GM23248 (cell line): Measurements from ENCODE around the gene IGF2BP2. TPM values are rescaled to one million over a fixed set of nuclear protein-coding genes. Genes with fewer than 3 reads are reported as not detected.

ENCODE experiments used
- DNase-seq: peaks from one replicate; pipeline ENCODE4 v3.0.0-alpha.2; 2015
- H2AFZ ChIP-seq: fragments of 200-600 bp; sonication (generic); 2 replicates; pipeline ENCODE4 v1.6.1; 2016; ENCODE audit warnings: antibody characterized with exemption
- H3F3A ChIP-seq: fragments of 200-600 bp; sonication (generic); 2 replicates; pipeline ENCODE4 v1.6.1; 2016; ENCODE audit warnings: mild to moderate bottlenecking, antibody characterized with exemption, mixed run types; ENCODE audit not compliant: insufficient read depth
- H3K27ac ChIP-seq: fragments of 200-600 bp; sonication (generic); 2 replicates; pipeline ENCODE4 v1.5.1; 2016; ENCODE audit warnings: mild to moderate bottlenecking
- H3K27me3 ChIP-seq: fragments of 200-600 bp; sonication (generic); replicated peaks from 2 replicates; pipeline ENCODE4 v1.6.1; 2016; ENCODE audit warnings: mild to moderate bottlenecking; ENCODE audit not compliant: insufficient read depth
- H3K36me3 ChIP-seq: fragments of 200-600 bp; sonication (generic); 2 replicates; pipeline ENCODE4 v1.6.1; 2016; ENCODE audit warnings: low read depth, mild to moderate bottlenecking
- H3K4me1 ChIP-seq: fragments of 200-600 bp; sonication (generic); 2 replicates; pipeline ENCODE4 v1.6.1; 2016; ENCODE audit warnings: mild to moderate bottlenecking; ENCODE audit not compliant: insufficient read depth
- H3K4me2 ChIP-seq: fragments of 200-600 bp; sonication (generic); one replicate; pipeline ENCODE4 v1.6.1; 2016; ENCODE audit warnings: mild to moderate bottlenecking; ENCODE audit not compliant: unreplicated experiment
- H3K4me3 ChIP-seq: fragments of 200-600 bp; sonication (generic); 2 replicates; pipeline ENCODE4 v1.5.1; 2016; ENCODE audit warnings: mild to moderate bottlenecking
- H3K79me2 ChIP-seq: fragments of 200-600 bp; sonication (generic); 2 replicates; pipeline ENCODE4 v1.6.1; 2016; ENCODE audit warnings: mild to moderate bottlenecking; ENCODE audit not compliant: insufficient read depth
- H3K9ac ChIP-seq: fragments of 200-600 bp; sonication (generic); 2 replicates; pipeline ENCODE4 v1.6.1; 2016; ENCODE audit warnings: mild to moderate bottlenecking
- H3K9me2 ChIP-seq: fragments of 200-600 bp; sonication (generic); 2 replicates; pipeline ENCODE4 v1.6.1; 2016; ENCODE audit warnings: mixed run types, mild to moderate bottlenecking, moderate library complexity; ENCODE audit not compliant: insufficient read depth
- H3K9me3 ChIP-seq: fragments of 200-600 bp; sonication (generic); one replicate; pipeline ENCODE4 v1.6.1; 2017; ENCODE audit warnings: low read depth
- H4K20me1 ChIP-seq: fragments of 200-600 bp; sonication (generic); 2 replicates; pipeline ENCODE4 v1.6.0; 2016; ENCODE audit not compliant: insufficient read depth
- EZH2 ChIP-seq: fragments of 200-600 bp; sonication (generic); IDR thresholded peaks from 2 replicates; pipeline ENCODE4 v1.6.1; 2018; ENCODE audit warnings: antibody characterized with exemption, mild to moderate bottlenecking; ENCODE audit not compliant: insufficient read depth, poor library complexity, severe bottlenecking
- EZH2phosphoT487 ChIP-seq: fragments of 200-600 bp; sonication (generic); IDR thresholded peaks from 2 replicates; pipeline ENCODE4 v1.6.1; 2018; ENCODE audit warnings: antibody characterized with exemption, moderate library complexity, mild to moderate bottlenecking, low read depth; ENCODE audit not compliant: insufficient read depth
- WGBS, 2 experiments: methylation state at CpG; one replicate each; pipeline ENCODE4 v1.1.6; 2015 to 2017; ENCODE audit warnings: low lambda C conversion rate in 2 of 2, low coverage in 1 of 2; ENCODE audit errors: missing lambda C conversion rate in 2 of 2; 5-methylcytosine and 5-hydroxymethylcytosine counted together
- in situ Hi-C: fragments of 300-500 bp; cut with MboI; formaldehyde crosslinking; loops from 2 replicates; pipeline ENCODE4 v1.15.0; 2020
- polyA plus RNA-seq: library from polyadenylated mRNA; unstranded; fragments of >200 nt; fragmentation: Nextera tagmentation; extraction: Ambion mirVana; gene quantifications from 2 replicates; pipeline ENCODE4 v1.2.1, GENCODE V29; 2016
- total RNA-seq: library from RNA; depleted of rRNA; stranded (reverse); fragments of >200 nt; shearing (Covaris generic); gene quantifications from 2 replicates; pipeline ENCODE4 v1.2.3, GENCODE V29; 2014

The IGF2BP2 gene
- total and polyA plus RNA-seq, 2 experiments from 2014 or later: 60.6 to 62.5 TPM

DNA sequence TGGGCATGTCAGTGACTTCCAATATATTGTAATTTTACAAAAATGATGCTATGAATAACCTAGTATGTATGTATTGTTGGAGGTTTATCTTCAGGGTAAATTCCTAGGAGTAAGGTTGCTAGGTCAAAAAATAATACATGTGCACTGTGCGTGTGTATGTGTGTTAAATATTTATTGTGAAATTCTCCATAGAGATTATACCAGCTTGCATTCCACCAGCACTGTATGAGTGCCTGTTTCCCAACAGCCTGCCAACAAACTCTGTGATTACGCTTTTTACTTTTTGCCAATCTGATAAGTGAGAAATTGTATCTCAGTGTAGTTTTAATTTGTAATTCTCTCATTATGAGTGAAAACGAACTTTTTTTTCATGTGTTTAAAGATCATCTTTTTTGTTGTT is 12.6 kb upstream of the IGF2BP2 start:
- Histone ChIP-seq H3K36me3 (no peaks in the 10 kb centered on the region), H3K4me1 (no peaks in the 10 kb centered on the region), H3K4me2 (no peak overlapping the region), H3K9me3 (no peaks in the 10 kb centered on the region), H2AFZ (no peak overlapping the region), H3K9ac (no peak overlapping the region), H3K9me2 (no peaks in the 10 kb centered on the region), H3K27me3 (no peaks in the 10 kb centered on the region), H3K4me3 (no peak overlapping the region), H3K79me2 (no peaks in the 10 kb centered on the region), H3F3A (no peaks in the 10 kb centered on the region), H4K20me1 (no peaks in the 10 kb centered on the region), H3K27ac (no peak overlapping the region)
- DNase-seq: peak; percentile 13
- WGBS, 2 experiments: 80 to 83% methylated on average over 3 of the region's 3 CpGs
- in situ Hi-C loops: no loop called here
- no peak for TF ChIP-seq EZH2
- no peak for TF ChIP-seq EZH2phosphoT487

DNA sequence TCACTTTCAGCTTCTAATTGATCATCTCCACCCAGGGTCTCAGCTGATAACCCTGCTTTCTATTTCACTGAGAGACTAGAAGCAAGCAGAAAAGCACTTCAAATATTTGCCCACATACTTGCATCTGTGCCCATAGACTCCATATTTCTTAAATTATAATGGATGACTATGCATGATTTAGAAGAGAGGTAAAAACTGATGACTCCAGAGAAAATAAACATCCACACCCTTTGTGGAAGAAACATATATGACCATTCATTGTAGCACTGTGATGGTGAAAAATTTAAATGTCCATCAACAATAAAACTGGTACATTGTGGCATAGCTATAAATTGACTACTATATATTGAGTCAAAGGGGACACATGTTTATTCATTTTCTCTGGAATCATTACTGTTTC is 7.1 kb upstream of the IGF2BP2 start:
- Histone ChIP-seq H3K9me2 (no peaks in the 10 kb centered on the region), H3K27ac (no peak overlapping the region), H3K4me2 (no peak overlapping the region), H3K4me1 (no peaks in the 10 kb centered on the region), H3K4me3 (no peak overlapping the region), H3K36me3 (0 out of 2 replicates have a peak, but pooled peaks cover 4% of the 10 kb centered on the region), H3K27me3 (no peaks in the 10 kb centered on the region), H2AFZ (no peak overlapping the region), H3K9ac (no peak overlapping the region), H4K20me1 (no peaks in the 10 kb centered on the region), H3K79me2 (peaks cover 7% of the 10 kb centered on the region), H3K9me3 (no peaks in the 10 kb centered on the region), H3F3A (no peaks in the 10 kb centered on the region)
- DNase-seq: no peak
- in situ Hi-C loops: no loop called here
- TF ChIP-seq EZH2phosphoT487 (no peak), EZH2 (no peak)

DNA sequence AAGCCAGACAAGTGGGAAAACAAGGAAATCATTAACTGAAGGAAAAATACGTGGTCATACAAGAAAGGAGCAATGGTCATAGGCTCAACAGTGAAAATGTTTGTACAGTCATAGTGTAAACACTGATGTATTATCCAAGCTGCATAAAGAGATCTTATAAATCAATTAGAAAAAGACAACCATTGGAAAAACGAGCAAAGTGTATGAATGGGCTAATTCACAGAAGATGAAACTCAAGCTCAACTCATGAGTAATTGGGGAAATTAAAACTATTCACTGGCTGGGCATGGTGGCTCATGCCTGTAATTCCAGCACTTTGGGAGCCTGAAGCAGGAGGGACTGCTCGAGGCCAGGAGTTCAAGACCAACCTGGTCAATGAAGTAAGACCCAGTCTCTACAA is 6.4 kb upstream of the IGF2BP2 start:
- Histone ChIP-seq H3K4me1 (no peaks in the 10 kb centered on the region; the same call in 1 of the 2 replicates), H2AFZ (no peak overlapping the region), H3K27ac (no peak overlapping the region), H3K79me2 (peaks cover 15% of the 10 kb centered on the region), H3K4me3 (no peak overlapping the region), H4K20me1 (no peaks in the 10 kb centered on the region), H3K9ac (no peak overlapping the region), H3K27me3 (no peaks in the 10 kb centered on the region), H3K36me3 (0 out of 2 replicates have a peak, but pooled peaks cover 4% of the 10 kb centered on the region), H3K9me3 (no peaks in the 10 kb centered on the region), H3F3A (no peaks in the 10 kb centered on the region), H3K9me2 (no peaks in the 10 kb centered on the region), H3K4me2 (no peak overlapping the region)
- DNase-seq: no peak
- in situ Hi-C loops: no loop called here
- WGBS, 2 experiments: 82 to 85% methylated on average over 3 of the region's 3 CpGs
- TF ChIP-seq EZH2 (no peak), EZH2phosphoT487 (no peak)

DNA sequence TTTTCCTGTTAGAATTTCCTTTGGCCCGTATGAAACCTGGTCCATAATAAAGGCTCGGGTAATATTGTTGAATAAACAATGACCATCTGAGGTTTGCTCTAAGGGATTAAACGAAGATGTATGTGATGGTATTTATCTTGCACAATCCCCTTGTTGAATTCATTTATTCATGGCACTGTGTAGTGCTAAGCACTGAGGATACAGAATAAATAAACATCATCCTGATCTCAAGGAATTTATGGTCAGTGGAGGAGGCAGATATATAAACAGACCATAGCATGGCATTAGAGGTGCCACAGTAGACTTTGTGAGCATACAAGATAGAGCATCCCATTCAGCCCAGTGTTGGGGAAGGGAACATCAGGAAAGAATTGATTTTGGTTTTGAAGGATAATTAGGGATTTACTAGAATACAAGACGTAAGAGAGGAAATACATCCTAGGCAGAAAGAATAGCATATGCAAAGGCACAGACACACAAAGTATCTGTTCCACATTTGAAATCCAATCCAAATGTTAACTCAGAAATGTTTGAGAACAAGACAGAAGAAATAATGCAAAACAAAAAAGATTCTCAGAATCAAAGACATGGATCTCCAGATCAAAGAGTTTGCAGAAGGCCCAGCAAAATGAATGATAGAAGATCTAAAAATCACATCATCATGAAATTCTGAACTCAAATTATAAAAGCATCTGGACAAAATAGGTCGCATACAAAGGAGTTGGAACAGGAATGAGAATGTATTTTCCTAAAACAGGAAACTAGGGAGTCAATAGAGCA is 5.4 kb upstream of the IGF2BP2 start:
- TF ChIP-seq EZH2 (no peak), EZH2phosphoT487 (no peak)
- Histone ChIP-seq H3K4me2 (no peak overlapping the region), H3K9me3 (no peaks in the 10 kb centered on the region), H3K9me2 (no peaks in the 10 kb centered on the region), H3F3A (no peaks in the 10 kb centered on the region), H4K20me1 (no peaks in the 10 kb centered on the region), H3K27ac (no peak overlapping the region), H3K9ac (no peak overlapping the region), H2AFZ (no peak overlapping the region), H3K4me3 (no peak overlapping the region), H3K36me3 (0 out of 2 replicates have a peak, but pooled peaks cover 4% of the 10 kb centered on the region), H3K27me3 (no peaks in the 10 kb centered on the region), H3K4me1 (no peaks in the 10 kb centered on the region; the same call in 1 of the 2 replicates), H3K79me2 (peaks cover 23% of the 10 kb centered on the region)
- no peak for DNase-seq
- in situ Hi-C loops: no loop called here
- 80 to 83% methylated on average over 5 of the region's 5 CpGs for WGBS, 2 experiments
